Esophagus muscularis mucosa (tissue), 4 donors: Measurements from ENCODE around the gene HINFP. TPM values are rescaled to one million over a fixed set of nuclear protein-coding genes. Genes with fewer than 3 reads are reported as not detected.

Experiments
- DNase-seq: peaks from one replicate; pipeline ENCODE4 v3.0.0-alpha.2; 2017; ENCODE audit errors: extremely low spot score
- H3K27ac ChIP-seq, 4 donors: fragments of 200-600 bp; sonication (generic); replicated peaks in 1 of 4; 1 replicate in 3 of 4; 2 replicates in 1 of 4; pipeline ENCODE4 v1.5.1; 2016 to 2019; ENCODE audit warnings: mild to moderate bottlenecking in 1 of 4
- H3K27me3 ChIP-seq, 4 donors: fragments of 200-600 bp; sonication (generic); one replicate each; pipeline versions ENCODE4 v1.5.1 to v1.6.0; 2016 to 2019
- H3K36me3 ChIP-seq, 4 donors: fragments of 200-600 bp; sonication (generic); one replicate each; pipeline ENCODE4 v1.5.1; 2016 to 2019
- H3K4me1 ChIP-seq, 4 donors: fragments of 200-600 bp; sonication (generic); one replicate each; pipeline ENCODE4 v1.5.1; 2016 to 2019
- H3K4me3 ChIP-seq, 4 donors: fragments of 200-600 bp; sonication (generic); 1 replicate in 2 of 4; 2 replicates in 2 of 4; pipeline ENCODE4 v1.5.1; 2016 to 2019; ENCODE audit warnings: mild to moderate bottlenecking in 4 of 4, moderate library complexity in 1 of 4
- H3K9me3 ChIP-seq, 4 donors: fragments of 200-600 bp; sonication (generic); 1 replicate in 3 of 4; 2 replicates in 1 of 4; pipeline ENCODE4 v1.5.1; 2016 to 2019
- EP300 ChIP-seq: sonication (generic); formaldehyde crosslinking; IDR thresholded peaks from one replicate; pipeline ENCODE4 v1.6.1; 2017; ENCODE audit warnings: antibody characterized with exemption
- POLR2A ChIP-seq: fragments of 450-650 bp; IDR thresholded peaks from one replicate; pipeline ENCODE4 v1.6.1; 2017; ENCODE audit warnings: antibody characterized with exemption, moderate library complexity, mild to moderate bottlenecking, low read depth
- POLR2AphosphoS5 ChIP-seq, 2 donors: sonication (generic); formaldehyde crosslinking; IDR thresholded peaks; one replicate each; pipeline ENCODE4 v1.6.1; 2017; ENCODE audit warnings: antibody characterized with exemption in 2 of 2
- WGBS: methylation state at CpG from one replicate; pipeline ENCODE4 v1.1.5; 2018; 5-methylcytosine and 5-hydroxymethylcytosine counted together
- intact Hi-C: fragments of 100-400 bp; cut with DNase I; formaldehyde crosslinking; loops from one replicate; pipeline ENCODE4 v1.15.1; 2023
- total RNA-seq, 4 donors: library from RNA; depleted of rRNA; stranded (reverse); fragments of >200 nt; gene quantifications; one replicate each; pipeline versions ENCODE4 v1.1.0 to v1.2.1, GENCODE V29; 2016
- TF ChIP-seq, protein P1 (sequence below), 3 experiments: fragments of 200-600 bp in 2 of 3; fragments of 450-650 bp in 1 of 3; sonication (generic) in 2 of 3; IDR thresholded peaks; one replicate each; pipeline ENCODE4 v1.5.1; 2017 to 2019; ENCODE audit warnings: antibody characterized with exemption in 3 of 3, mild to moderate bottlenecking in 2 of 3, moderate library complexity in 1 of 3

The HINFP gene, protein sequence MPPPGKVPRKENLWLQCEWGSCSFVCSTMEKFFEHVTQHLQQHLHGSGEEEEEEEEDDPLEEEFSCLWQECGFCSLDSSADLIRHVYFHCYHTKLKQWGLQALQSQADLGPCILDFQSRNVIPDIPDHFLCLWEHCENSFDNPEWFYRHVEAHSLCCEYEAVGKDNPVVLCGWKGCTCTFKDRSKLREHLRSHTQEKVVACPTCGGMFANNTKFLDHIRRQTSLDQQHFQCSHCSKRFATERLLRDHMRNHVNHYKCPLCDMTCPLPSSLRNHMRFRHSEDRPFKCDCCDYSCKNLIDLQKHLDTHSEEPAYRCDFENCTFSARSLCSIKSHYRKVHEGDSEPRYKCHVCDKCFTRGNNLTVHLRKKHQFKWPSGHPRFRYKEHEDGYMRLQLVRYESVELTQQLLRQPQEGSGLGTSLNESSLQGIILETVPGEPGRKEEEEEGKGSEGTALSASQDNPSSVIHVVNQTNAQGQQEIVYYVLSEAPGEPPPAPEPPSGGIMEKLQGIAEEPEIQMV
- 10 to 100 TPM; 22.8 to 30.8 (median 26.4) TPM for total RNA-seq

DNA sequence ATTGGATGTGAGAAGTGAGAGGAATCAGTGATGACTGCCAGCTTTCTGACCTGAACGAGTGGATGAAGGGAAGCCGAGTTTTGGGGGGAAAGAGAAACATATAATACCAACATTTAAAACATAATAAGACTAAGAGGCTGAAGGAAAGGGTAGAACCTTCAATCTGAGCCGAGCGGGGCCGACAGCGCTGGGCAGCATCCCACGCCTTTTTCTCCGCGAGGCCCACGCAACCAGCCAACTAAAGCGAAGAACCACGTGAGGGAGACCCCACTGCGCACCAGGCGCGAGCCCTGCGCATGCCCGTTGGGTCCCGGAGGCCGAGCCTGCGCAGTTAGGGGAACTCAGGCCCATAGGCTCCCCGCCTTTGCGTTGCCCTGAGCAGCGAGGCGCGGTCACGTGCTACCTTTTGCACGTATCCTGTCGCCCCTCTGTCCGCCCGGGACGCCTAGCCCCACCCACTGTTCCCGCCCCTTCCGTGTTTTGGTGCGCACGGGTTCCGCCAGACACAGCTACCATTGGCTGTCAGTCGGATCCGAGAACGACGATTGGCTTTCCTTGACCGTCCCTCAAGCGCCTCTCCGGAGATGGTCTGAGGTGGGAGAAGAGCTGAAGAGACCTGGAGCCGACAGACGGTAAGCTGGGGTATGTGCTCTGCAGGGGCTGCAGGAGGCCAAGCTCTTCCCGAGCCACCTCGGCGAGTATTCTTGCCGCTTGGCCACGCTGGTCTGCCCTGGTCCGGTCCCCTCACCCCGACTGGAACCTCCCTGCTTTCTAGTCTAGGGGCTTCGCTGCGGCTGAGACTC is at the start of gene HINFP:
Gene HINFP (plus strand): TSS at position 573 of the 803 bp plus-strand sequence. CDS start 5,365 bp downstream, outside the sequence.
- peaks cover 0 to 34% (median 29%) of the 10 kb centered on the region in 4 donors for H3K36me3 ChIP-seq
- no peaks in the 10 kb centered on the region for H3K9me3 ChIP-seq
- H3K4me3 ChIP-seq: peak within 1 kb of the TSS; percentile 83 to 91 (median 87)
- TF ChIP-seq POLR2A (no peak), POLR2AphosphoS5 (IDR thresholded peaks at IDR 0.05) (peak; percentile 95), EP300 (no peak)
- TF ChIP-seq, protein P1, sequence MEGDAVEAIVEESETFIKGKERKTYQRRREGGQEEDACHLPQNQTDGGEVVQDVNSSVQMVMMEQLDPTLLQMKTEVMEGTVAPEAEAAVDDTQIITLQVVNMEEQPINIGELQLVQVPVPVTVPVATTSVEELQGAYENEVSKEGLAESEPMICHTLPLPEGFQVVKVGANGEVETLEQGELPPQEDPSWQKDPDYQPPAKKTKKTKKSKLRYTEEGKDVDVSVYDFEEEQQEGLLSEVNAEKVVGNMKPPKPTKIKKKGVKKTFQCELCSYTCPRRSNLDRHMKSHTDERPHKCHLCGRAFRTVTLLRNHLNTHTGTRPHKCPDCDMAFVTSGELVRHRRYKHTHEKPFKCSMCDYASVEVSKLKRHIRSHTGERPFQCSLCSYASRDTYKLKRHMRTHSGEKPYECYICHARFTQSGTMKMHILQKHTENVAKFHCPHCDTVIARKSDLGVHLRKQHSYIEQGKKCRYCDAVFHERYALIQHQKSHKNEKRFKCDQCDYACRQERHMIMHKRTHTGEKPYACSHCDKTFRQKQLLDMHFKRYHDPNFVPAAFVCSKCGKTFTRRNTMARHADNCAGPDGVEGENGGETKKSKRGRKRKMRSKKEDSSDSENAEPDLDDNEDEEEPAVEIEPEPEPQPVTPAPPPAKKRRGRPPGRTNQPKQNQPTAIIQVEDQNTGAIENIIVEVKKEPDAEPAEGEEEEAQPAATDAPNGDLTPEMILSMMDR (IDR thresholded peaks at IDR 0.05): peak in 1 of 3 experiments; percentile 19
- DNase-seq: peak; percentile 100
- intact Hi-C loops: no loop called here
- WGBS: under 1% methylated on average over 47 of the region's 54 CpGs
- peaks cover 20 to 35% (median 21%) of the 10 kb centered on the region in 4 donors for H3K4me1 ChIP-seq
- H3K27ac ChIP-seq: peak within 1 kb of the TSS; percentile 80 to 92 (median 84)
- H3K27me3 ChIP-seq: no peaks in the 10 kb centered on the region

DNA sequence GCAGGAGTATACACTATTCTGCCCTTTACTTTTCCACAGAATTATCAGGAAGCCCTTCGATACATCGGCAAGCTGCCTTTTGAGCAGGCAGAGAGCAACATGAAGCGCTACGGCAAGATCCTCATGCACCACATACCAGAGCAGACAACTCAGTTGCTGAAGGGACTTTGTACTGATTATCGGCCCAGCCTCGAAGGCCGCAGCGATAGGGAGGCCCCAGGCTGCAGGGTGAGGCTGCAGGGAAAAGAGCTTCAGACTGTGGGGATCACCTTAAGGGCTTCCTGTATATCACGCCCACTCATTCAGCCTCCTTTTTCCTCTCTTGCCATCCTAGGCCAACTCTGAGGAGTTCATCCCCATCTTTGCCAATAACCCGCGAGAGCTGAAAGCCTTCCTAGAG is 43.5 kb upstream of the HINFP start:
- intact Hi-C loops: no loop called here
- no peak for DNase-seq
- Histone ChIP-seq H3K27me3 (no peaks in the 10 kb centered on the region), H3K9me3 (no peaks in the 10 kb centered on the region), H3K36me3 (peaks cover 82 to 100% (median 99%) of the 10 kb centered on the region in 4 donors), H3K4me3 (no peak overlapping the region), H3K27ac (no peak overlapping the region), H3K4me1 (peaks cover 0 to 3% (median 0%) of the 10 kb centered on the region in 4 donors)
- TF ChIP-seq, protein P1 (IDR thresholded peaks at IDR 0.05): no peak
- TF ChIP-seq EP300 (no peak), POLR2AphosphoS5 (IDR thresholded peaks at IDR 0.05) (no peak), POLR2A (no peak)
- 95% methylated on average over 11 of the region's 11 CpGs for WGBS

DNA sequence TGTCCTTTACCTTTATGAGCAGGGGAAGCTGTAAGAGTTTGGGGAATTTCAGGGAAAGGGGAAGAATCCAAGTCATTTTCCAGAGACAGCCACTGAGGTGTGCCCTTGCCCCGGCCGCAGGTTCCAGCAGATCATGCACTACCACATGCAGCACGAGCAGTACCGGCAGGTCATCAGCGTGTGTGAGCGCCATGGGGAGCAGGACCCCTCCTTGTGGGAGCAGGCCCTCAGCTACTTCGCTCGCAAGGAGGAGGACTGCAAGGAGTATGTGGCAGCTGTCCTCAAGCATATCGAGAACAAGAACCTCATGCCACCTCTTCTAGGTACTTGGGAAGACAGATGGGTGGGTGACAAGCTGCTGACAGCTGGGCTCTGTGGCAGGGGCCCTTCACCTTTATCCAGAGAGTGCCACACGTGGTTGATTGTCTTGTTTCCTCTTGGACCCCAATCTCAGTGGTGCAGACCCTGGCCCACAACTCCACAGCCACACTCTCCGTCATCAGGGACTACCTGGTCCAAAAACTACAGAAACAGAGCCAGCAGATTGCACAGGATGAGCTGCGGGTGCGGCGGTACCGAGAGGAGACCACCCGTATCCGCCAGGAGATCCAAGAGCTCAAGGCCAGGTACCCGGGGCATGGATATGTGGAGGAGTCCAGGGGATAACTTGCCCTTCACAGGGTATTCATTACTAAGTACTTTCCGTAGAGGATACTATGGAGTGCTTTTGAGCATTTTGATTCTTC is 42.5 kb upstream of the HINFP start:
- Histone ChIP-seq H3K4me1 (peaks cover 0 to 3% (median 0%) of the 10 kb centered on the region in 4 donors), H3K36me3 (peaks cover 72 to 91% (median 89%) of the 10 kb centered on the region in 4 donors), H3K27me3 (no peaks in the 10 kb centered on the region), H3K4me3 (no peak overlapping the region), H3K9me3 (no peaks in the 10 kb centered on the region), H3K27ac (no peak overlapping the region)
- TF ChIP-seq, protein P1 (IDR thresholded peaks at IDR 0.05): no peak
- TF ChIP-seq EP300: no peak
- TF ChIP-seq POLR2AphosphoS5 (IDR thresholded peaks at IDR 0.05): no peak
- TF ChIP-seq POLR2A: no peak
- intact Hi-C loops: no loop called here
- DNase-seq: no peak
- 91% methylated on average over 17 of the region's 19 CpGs for WGBS

DNA sequence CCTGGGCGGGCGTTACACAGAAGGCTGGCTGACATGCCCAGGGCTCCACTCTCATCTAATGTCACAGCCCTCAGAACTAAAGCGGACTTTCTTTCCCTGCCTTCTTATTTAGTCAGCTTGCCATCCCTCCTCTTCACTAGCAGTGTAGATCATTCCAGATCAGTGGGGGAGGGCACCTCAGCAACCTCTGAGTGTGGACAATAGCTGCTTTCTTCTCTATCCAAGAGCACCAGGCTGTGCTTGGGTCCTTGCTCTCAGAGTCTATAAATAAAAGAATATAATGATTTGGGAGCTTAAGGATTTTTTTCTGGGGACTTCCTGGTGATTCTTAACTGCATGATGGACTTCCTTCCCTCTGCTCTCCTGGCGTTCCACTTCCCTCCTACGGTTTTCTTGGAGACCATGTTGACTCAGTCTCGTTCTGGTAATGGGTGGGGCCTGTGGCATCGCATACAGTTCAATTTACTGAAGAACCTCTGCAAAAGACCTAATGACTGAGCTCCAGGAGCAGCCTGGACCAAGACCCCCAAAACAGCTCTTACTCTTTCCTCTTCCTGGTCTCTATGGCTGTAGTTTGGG is 39.6 kb upstream of the HINFP start:
- DNase-seq: no peak
- intact Hi-C loops: no loop called here
- H3K9me3 ChIP-seq: no peaks in the 10 kb centered on the region
- peaks cover 44 to 61% (median 60%) of the 10 kb centered on the region in 4 donors for H3K36me3 ChIP-seq
- no peak overlapping the region for H3K4me3 ChIP-seq
- peaks cover 15 to 21% (median 17%) of the 10 kb centered on the region in 4 donors for H3K4me1 ChIP-seq
- no peak overlapping the region for H3K27ac ChIP-seq
- TF ChIP-seq POLR2AphosphoS5 (IDR thresholded peaks at IDR 0.05) (no peak), EP300 (no peak), POLR2A (no peak)
- TF ChIP-seq, protein P1 (IDR thresholded peaks at IDR 0.05): no peak
- WGBS: 63% methylated on average over 7 of the region's 7 CpGs
- H3K27me3 ChIP-seq: no peaks in the 10 kb centered on the region
